Endothelial cell of umbilical vein (primary cell): Measurements from ENCODE around the gene GNA12. TPM values are rescaled to one million over a fixed set of nuclear protein-coding genes. Genes with fewer than 3 reads are reported as not detected.
"Not testable (repeated sequence)": the region's sequence is repeated elsewhere in the genome, so short reads cannot be mapped to it uniquely, and the experiment has no call there.

Source experiments
- BruUV-seq: library from RNA; stranded (reverse); fragments of 400-500 nt; replicated peaks from 2 replicates; lab custom pipeline; 2021; lab: Mats Ljungman, UMichigan
- CTCF ChIA-PET: fragments of 300-600, 350-600 bp; sonication (Branson Sonifier 250); formaldehyde crosslinking; loops from one replicate; lab custom pipeline; 2021; ENCODE audit warnings: antibody characterized with exemption, inconsistent platforms; lab: Charles Lee
- POLR2A ChIA-PET: fragments of 300-600, 350-600 bp; sonication (Branson Sonifier 250); formaldehyde crosslinking; loops from one replicate; lab custom pipeline; 2021; ENCODE audit warnings: antibody characterized with exemption, inconsistent platforms; lab: Charles Lee
- DNase-seq: peaks from one replicate; pipeline ENCODE4 v3.0.0-alpha.2; 2011; ENCODE audit warnings: low read depth, low spot score
- FAIRE-seq: peaks from 2 replicates; lab custom pipeline; 2011; peaks lifted over from hg19 to GRCh38; lab: Jason Lieb, UNC
- H2AFZ ChIP-seq: 2 replicates; pipeline ENCODE4 v1.6.0; 2012; ENCODE audit warnings: low read depth, low read length, control low read depth, inconsistent platforms
- H3K27ac ChIP-seq: 2 replicates; pipeline ENCODE4 v1.5.1; 2011; ENCODE audit warnings: low read depth, mild to moderate bottlenecking, control low read depth, low read length, moderate library complexity; ENCODE audit not compliant: insufficient read depth
- H3K27me3 ChIP-seq, 2 experiments: 2 replicates each; pipeline versions ENCODE4 v1.6.0 to v1.6.1; 2011; ENCODE audit warnings: low read length in 2 of 2, mixed read lengths in 1 of 2; ENCODE audit not compliant: control insufficient read depth in 2 of 2, insufficient read depth in 2 of 2
- H3K36me3 ChIP-seq, 2 experiments: 2 replicates in 1 of 2; 3 replicates in 1 of 2; pipeline ENCODE4 v1.5.1; 2011; ENCODE audit warnings: low read length in 2 of 2, mild to moderate bottlenecking in 1 of 2, moderate library complexity in 1 of 2; ENCODE audit not compliant: control insufficient read depth in 2 of 2, insufficient read depth in 2 of 2; ENCODE audit errors: extremely low read depth in 1 of 2
- H3K4me1 ChIP-seq: 3 replicates; pipeline ENCODE4 v1.5.1; 2011; ENCODE audit warnings: mild to moderate bottlenecking, low read length; ENCODE audit not compliant: control insufficient read depth, insufficient read depth; ENCODE audit errors: extremely low read depth
- H3K4me2 ChIP-seq: 2 replicates; pipeline ENCODE4 v1.6.1; 2011; ENCODE audit warnings: low read length, control low read depth, mixed read lengths; ENCODE audit not compliant: insufficient read depth
- H3K4me3 ChIP-seq, 3 experiments: fragments of 200-600 bp in 1 of 3; sonication (generic), shearing (Covaris generic) in 1 of 3; replicated peaks in 1 of 3; 2 replicates each; pipeline ENCODE4 v1.5.1; 2011 to 2016; ENCODE audit warnings: control low read depth in 3 of 3, low read length in 3 of 3, mild to moderate bottlenecking in 2 of 3, inconsistent platforms in 1 of 3, low read depth in 1 of 3, moderate library complexity in 1 of 3; ENCODE audit not compliant: insufficient read depth in 1 of 3
- H3K79me2 ChIP-seq: 2 replicates; pipeline ENCODE4 v1.6.0; 2012; ENCODE audit warnings: low read length, inconsistent platforms; ENCODE audit not compliant: control insufficient read depth, insufficient read depth
- H3K9ac ChIP-seq: replicated peaks from 2 replicates; pipeline ENCODE3; 2011; ENCODE audit warnings: low read length, control low read depth; ENCODE audit not compliant: insufficient read depth; ENCODE audit errors: extremely low read depth
- H3K9me1 ChIP-seq: replicated peaks from 3 replicates; pipeline ENCODE4 v1.6.0; 2011; ENCODE audit warnings: mild to moderate bottlenecking, low read length; ENCODE audit not compliant: control insufficient read depth, insufficient read depth; ENCODE audit errors: extremely low read depth
- H3K9me3 ChIP-seq: replicated peaks from 2 replicates; pipeline ENCODE4 v1.5.1; 2012; ENCODE audit warnings: low read length, inconsistent platforms; ENCODE audit not compliant: control insufficient read depth, insufficient read depth
- H4K20me1 ChIP-seq: replicated peaks from 2 replicates; pipeline ENCODE3; 2011; ENCODE audit warnings: mild to moderate bottlenecking, low read length; ENCODE audit not compliant: control insufficient read depth, insufficient read depth; ENCODE audit errors: extremely low read depth
- EZH2 ChIP-seq: IDR thresholded peaks from 2 replicates; pipeline ENCODE4 v1.6.1; 2012; ENCODE audit warnings: borderline replicate concordance, low read depth, mild to moderate bottlenecking, moderate library complexity, low read length, inconsistent platforms; ENCODE audit not compliant: severe bottlenecking
- FOS ChIP-seq: IDR thresholded peaks from 2 replicates; pipeline ENCODE4 v1.6.1; 2011; ENCODE audit warnings: mild to moderate bottlenecking, low read length, moderate library complexity, borderline replicate concordance; ENCODE audit not compliant: insufficient read depth
- GATA2 ChIP-seq: IDR thresholded peaks from 2 replicates; pipeline ENCODE4 v1.7.0; 2011; ENCODE audit warnings: low read depth, mild to moderate bottlenecking, moderate library complexity, mixed read lengths, low read length; ENCODE audit not compliant: insufficient read length, insufficient read depth
- JUN ChIP-seq: IDR thresholded peaks from 2 replicates; pipeline ENCODE4 v1.6.1; 2011; ENCODE audit warnings: borderline replicate concordance, low read depth; ENCODE audit not compliant: insufficient read length, insufficient read depth
- MYC ChIP-seq: IDR thresholded peaks from one replicate; pipeline ENCODE4 v1.6.1; 2011; ENCODE audit warnings: mild to moderate bottlenecking, low read depth, low read length
- POLR2A ChIP-seq: IDR thresholded peaks from 2 replicates; pipeline ENCODE4 v1.6.1; 2012; ENCODE audit warnings: low read depth, mild to moderate bottlenecking, control low read depth, low read length
- POLR2AphosphoS5 ChIP-seq: IDR thresholded peaks from 2 replicates; pipeline ENCODE4 v1.6.1; 2012; ENCODE audit warnings: low read depth, mild to moderate bottlenecking, control low read depth, low read length, moderate library complexity; ENCODE audit not compliant: insufficient read depth
- dilution Hi-C: fragments of 300-500 bp; cut with MboI; formaldehyde crosslinking; loops from one replicate; pipeline ENCODE4 v1.15.0; 2019; ENCODE audit warnings: low sequenced_read_pairs; ENCODE audit not compliant: extremely low pct_ligation_motif_present
- intact Hi-C: fragments of 100-400 bp; cut with micrococcal nuclease; formaldehyde crosslinking; loops from one replicate; pipeline ENCODE4 v1.10.0; 2022
- polyA plus RNA-seq, 4 experiments: library from polyadenylated mRNA; depleted of rRNA in 3 of 4; stranded (reverse) in 3 of 4; unstranded in 1 of 4; fragments of >200 nt; gene quantifications; 2 replicates each; pipeline versions ENCODE4 v1.2.1 to v1.2.3, GENCODE V29; 2011 to 2012; ENCODE audit warnings: missing spikeins in 1 of 4
- total RNA-seq: library from RNA; stranded (reverse); gene quantifications from 2 replicates; pipeline ENCODE4 v1.2.3, GENCODE V29; 2021
- TF ChIP-seq, protein P1 (sequence below): IDR thresholded peaks from 2 replicates; pipeline ENCODE4 v1.6.1; 2011; ENCODE audit not compliant: insufficient read depth, insufficient read length
- TF ChIP-seq, protein P2 (sequence below), 2 donors: IDR thresholded peaks; 1 replicate in 1 of 2; 2 replicates in 1 of 2; pipeline ENCODE4 v1.5.1; 2011; ENCODE audit warnings: low read length in 2 of 2, mild to moderate bottlenecking in 2 of 2, moderate library complexity in 2 of 2, control low read depth in 1 of 2, inconsistent platforms in 1 of 2, low read depth in 1 of 2; ENCODE audit not compliant: insufficient read depth in 1 of 2; ENCODE audit errors: extremely low read depth in 1 of 2

The GNA12 gene
- total and polyA plus RNA-seq, 2 donors (not counting 3 experiments of a cell fraction or from before 2014, with no cell fraction given): 63.0 to 75.1 TPM

DNA sequence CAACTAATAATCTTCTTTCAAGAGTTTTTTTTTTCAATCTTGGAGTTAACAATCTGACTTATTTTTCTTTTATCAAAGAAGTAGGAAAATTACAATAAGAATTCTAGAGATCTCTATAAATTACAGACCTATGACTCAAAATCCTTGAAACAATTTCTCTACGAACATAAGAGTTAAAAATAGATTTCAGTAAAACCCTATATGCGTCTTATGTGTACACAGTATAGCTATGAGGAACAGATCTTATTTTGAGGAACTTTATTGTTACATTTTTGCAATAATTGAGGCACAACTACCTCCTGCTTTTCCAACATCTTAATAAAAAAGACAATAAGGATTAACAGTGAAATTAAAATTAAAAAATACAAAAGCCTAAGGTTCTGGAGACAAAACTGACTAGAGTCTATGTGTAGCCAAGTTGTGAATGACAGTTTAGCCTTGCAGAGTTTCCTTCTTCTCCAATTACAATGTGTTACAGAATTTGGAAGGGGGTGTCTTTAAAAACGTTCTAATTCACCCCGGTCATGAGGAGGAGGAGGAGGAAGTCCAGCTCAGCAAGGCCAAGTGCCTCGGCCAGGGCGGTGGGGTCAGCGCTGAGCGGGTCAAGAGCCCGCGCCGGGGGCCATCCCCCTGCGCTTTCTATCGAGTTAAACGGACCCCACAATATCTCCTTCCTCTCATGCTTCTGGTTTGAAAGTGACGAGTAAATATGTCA, 115.6 kb downstream of the GNA12 start:
- Histone ChIP-seq H3K27me3 (no peaks in the 10 kb centered on the region), H3K9ac (no peak overlapping the region), H3K9me1 (no peaks in the 10 kb centered on the region), H3K4me1 (peaks cover 11% of the 10 kb centered on the region), H3K27ac (no peak overlapping the region), H3K79me2 (no peaks in the 10 kb centered on the region), H3K4me3 (no peak overlapping the region), H3K9me3 (no peaks in the 10 kb centered on the region), H3K4me2 (no peak overlapping the region), H2AFZ (no peak overlapping the region), H4K20me1 (no peaks in the 10 kb centered on the region), H3K36me3 (peaks cover 0 to 20% of the 10 kb centered on the region in 2 experiments)
- DNase-seq (no peak), FAIRE-seq (no peak)
- ChIA-PET POLR2A (no interaction called here), CTCF (no interaction called here)
- intact Hi-C loops: no loop called here
- BruUV-seq: TSS peak; percentile 14
- TF ChIP-seq MYC (no peak), POLR2A (no peak), EZH2 (no peak), GATA2 (no peak), JUN (no peak), POLR2AphosphoS5 (no peak), FOS (no peak)
- TF ChIP-seq, protein P1, sequence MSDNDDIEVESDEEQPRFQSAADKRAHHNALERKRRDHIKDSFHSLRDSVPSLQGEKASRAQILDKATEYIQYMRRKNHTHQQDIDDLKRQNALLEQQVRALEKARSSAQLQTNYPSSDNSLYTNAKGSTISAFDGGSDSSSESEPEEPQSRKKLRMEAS: no peak
- TF ChIP-seq, protein P2, sequence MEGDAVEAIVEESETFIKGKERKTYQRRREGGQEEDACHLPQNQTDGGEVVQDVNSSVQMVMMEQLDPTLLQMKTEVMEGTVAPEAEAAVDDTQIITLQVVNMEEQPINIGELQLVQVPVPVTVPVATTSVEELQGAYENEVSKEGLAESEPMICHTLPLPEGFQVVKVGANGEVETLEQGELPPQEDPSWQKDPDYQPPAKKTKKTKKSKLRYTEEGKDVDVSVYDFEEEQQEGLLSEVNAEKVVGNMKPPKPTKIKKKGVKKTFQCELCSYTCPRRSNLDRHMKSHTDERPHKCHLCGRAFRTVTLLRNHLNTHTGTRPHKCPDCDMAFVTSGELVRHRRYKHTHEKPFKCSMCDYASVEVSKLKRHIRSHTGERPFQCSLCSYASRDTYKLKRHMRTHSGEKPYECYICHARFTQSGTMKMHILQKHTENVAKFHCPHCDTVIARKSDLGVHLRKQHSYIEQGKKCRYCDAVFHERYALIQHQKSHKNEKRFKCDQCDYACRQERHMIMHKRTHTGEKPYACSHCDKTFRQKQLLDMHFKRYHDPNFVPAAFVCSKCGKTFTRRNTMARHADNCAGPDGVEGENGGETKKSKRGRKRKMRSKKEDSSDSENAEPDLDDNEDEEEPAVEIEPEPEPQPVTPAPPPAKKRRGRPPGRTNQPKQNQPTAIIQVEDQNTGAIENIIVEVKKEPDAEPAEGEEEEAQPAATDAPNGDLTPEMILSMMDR (IDR thresholded peaks at IDR 0.05; ENCODE audit: extremely low read depth in 1 of 2, insufficient read depth in 1 of 2, low read depth in 1 of 2, low read length in 2 of 2): no peak
- dilution Hi-C loops: no loop called here

DNA sequence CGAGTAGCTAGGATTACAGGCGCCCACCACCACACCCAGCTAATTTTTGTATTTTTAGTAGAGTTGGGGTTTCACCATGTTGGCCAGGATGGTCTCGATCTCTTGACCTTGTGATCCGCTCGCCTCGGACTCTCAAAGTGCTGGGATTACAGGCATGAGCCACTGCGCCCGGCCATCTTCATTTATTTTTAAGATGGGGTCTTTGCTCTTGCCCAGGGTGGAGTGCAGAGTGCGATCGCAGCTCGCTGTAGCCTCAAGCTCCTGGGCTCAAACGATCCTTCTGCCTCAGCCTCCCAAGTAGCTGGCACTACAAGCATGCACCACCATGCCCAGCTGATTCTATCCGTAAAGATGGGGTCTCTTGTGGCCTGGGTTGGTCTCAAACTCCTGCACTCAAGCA, 116.9 kb downstream of the GNA12 start:
- H3K9me1 ChIP-seq, DNase-seq, BruUV-seq, H3K4me3 ChIP-seq, H3K4me1 ChIP-seq, H3K9me3 ChIP-seq, H3K27ac ChIP-seq, H2AFZ ChIP-seq, H3K4me2 ChIP-seq, POLR2A ChIA-PET, H3K27me3 ChIP-seq, H3K9ac ChIP-seq, H4K20me1 ChIP-seq, FAIRE-seq, dilution Hi-C loops, H3K79me2 ChIP-seq, intact Hi-C loops: not testable (repeated sequence)
- CTCF ChIA-PET: interaction anchor here (1.2 to 2.3 kb wide), 2 partner anchors 17 to 31 kb away, joined by 3 to 12 read pairs; no protein-coding TSS in a partner anchor
- H3K36me3 ChIP-seq: peaks cover 0 to 20% of the 10 kb centered on the region in 2 experiments
